GM21737 (cell line): ENCODE results near the gene TUT1.
"Not testable (repeated sequence)": the region's sequence is repeated elsewhere in the genome, so short reads cannot be mapped to it uniquely, and the experiment has no call there.

ENCODE experiments used
- ATAC-seq: cut with Tn5 transposase; IDR thresholded peaks from one replicate; pipeline ENCODE4 v1.9.1; 2021; ENCODE audit warnings: mild to moderate bottlenecking, moderate library complexity; ENCODE audit not compliant: unreplicated experiment

The TUT1 gene, protein sequence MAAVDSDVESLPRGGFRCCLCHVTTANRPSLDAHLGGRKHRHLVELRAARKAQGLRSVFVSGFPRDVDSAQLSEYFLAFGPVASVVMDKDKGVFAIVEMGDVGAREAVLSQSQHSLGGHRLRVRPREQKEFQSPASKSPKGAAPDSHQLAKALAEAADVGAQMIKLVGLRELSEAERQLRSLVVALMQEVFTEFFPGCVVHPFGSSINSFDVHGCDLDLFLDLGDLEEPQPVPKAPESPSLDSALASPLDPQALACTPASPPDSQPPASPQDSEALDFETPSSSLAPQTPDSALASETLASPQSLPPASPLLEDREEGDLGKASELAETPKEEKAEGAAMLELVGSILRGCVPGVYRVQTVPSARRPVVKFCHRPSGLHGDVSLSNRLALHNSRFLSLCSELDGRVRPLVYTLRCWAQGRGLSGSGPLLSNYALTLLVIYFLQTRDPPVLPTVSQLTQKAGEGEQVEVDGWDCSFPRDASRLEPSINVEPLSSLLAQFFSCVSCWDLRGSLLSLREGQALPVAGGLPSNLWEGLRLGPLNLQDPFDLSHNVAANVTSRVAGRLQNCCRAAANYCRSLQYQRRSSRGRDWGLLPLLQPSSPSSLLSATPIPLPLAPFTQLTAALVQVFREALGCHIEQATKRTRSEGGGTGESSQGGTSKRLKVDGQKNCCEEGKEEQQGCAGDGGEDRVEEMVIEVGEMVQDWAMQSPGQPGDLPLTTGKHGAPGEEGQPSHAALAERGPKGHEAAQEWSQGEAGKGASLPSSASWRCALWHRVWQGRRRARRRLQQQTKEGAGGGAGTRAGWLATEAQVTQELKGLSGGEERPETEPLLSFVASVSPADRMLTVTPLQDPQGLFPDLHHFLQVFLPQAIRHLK

DNA sequence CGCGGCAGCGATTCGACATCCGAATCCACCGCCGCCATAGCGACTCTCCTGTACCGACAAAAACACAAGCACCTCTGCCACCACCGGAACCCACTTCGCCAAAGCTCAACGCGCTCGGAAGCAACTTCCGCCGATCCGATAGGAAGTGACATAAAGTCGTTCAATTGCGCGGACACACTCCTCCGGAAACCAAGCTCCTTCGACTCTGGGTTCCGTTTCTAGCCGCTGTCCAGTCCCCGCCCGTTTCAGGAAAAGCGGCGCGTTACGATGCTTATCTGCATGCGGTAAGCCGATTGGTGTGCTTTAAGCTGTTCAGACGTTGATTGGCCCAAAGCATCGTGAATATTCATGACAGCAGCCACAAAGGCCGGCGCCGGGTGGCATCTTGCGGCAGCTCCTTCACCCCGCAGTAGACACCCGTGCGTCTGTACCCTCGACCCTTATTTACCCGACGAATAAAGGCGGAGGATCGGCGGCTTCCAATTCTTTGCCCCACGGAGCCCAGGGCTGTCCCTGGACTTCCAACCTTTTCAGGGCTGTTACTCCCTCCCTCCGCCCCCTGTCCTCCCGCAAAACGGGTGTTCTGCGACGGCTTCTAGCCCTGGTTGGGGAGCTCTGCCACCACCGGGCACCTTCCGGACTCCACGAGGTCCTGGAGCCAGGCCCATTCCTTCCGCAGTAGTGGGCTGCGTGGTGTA, at the start of gene TUT1:
Gene TUT1, minus strand, starts transcription at position 76 of the 698 bp plus-strand sequence. Its CDS starts 38 bp downstream, at position 38.
- ATAC-seq, result peak; percentile 73

DNA sequence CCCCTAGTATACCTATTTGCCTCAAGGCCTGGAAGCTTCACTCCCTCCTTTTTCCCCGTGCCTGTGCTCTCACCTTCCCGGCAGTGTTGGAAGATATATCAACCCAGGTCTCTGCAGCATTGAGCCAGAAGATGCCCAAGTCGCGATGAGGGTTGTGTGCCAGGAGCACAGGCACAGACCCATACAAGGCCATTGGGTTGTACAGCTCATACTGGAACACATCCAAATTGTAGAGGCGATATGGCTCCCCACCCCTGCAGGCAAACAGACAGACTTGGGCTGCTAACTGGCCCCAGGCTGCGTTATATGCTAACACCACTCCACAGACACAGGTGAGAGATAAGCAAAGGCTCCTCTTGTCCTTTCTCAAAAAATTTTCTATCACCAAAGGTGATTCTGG, 41.2 kb upstream of the TUT1 start:
- ATAC-seq, result no peak

DNA sequence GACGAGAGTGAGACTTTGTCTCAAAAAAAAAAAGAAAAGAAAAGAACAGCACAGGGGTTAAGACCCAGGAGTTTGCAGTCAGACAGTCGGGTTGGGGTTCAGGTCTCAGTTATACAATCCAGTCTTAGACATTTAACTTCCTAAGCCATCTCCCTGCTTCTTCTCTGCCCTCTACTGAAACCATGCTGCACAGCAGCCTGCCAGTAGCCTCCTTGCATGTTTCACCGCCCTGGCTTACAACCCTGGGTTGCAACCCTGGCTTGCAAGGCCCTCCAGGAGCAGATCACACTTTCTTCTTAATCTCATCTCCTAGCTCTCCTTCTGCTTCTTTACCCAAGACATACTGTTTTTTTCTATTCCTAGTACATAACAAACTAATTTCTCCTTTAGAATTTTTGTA, 36.4 kb upstream of the TUT1 start:
- no peak for ATAC-seq

GRCh38 chr11:62622476-62623089, 31.3 kb upstream of the TUT1 start:
- no peak for ATAC-seq

GRCh38 chr11:62621567-62622470, 30.5 kb upstream of the TUT1 start, which contains the start of gene B3GAT3:
B3GAT3 (minus strand) TSS chr11:62621986; CDS start chr11:62621947, 39 bp downstream.
- peak; percentile 91 for ATAC-seq

DNA sequence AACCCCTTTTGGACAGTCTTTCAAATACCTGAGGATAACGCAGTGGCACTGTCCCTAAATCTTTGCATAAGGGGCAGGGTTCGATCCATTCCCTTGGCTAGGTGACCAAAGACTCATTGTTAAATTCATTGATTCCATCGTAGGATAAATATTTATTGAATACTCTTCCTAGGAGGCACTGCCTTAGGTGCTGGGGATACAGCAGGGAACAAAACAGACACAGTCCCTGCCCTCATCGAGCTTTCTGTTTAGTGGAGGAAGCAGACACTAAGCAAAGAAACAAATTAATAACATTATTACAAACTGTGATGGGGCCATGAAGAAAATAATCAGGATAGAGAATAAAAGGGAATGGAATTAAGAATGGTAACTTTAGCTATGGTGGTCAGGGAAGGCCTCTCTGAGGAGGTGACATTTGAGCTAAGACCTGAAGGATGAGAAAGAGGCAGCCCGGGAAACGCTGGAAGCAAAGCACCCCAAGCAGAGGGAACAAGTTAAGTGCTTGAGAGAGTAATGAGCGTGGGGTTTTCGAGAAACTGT, 29.8 kb upstream of the TUT1 start:
- ATAC-seq, result no peak

GRCh38 chr11:62616957-62617356, 25.6 kb upstream of the TUT1 start:
- not testable (repeated sequence) for ATAC-seq

DNA sequence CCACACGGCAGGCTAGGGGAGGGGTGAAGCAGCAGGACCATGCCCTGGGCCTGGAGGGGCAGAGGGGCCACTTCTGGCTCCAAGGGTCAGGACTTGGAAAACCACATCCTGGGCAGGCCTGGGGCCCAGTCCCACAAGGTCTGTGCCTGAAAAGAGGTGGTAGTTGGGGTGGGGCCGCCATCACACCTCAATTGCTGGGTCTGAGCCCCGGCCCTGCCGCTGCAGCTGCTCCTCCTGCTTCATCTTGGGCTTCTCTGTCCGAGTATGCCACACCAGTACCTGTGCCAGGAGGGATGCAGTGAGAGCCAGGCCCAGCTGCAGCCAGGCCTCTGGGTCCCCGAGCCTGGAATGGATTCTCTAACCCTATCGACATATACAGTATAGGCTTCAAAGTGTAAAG, 24.2 kb upstream of the TUT1 start:
- ATAC-seq, result no peak

DNA sequence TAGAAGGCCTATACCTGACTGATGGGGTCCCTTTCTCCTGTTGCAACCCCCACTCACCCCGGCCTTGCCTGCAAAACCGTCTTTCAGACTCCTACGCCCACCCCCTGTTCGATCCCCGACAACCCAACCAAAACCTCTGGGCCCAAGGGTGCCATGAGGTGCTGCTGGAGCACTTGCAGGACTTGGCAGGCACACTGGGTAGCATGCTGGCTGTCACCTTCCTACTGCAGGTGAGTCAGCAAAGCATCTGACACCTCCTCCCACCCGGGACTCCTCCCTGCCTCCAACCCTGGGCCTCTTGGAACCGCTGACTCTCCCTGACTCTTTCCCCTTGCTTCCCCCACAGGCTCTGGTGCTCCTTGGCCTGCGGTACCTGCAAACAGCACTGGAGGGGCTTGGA, 23.0 kb upstream of the TUT1 start:
- no peak for ATAC-seq

DNA sequence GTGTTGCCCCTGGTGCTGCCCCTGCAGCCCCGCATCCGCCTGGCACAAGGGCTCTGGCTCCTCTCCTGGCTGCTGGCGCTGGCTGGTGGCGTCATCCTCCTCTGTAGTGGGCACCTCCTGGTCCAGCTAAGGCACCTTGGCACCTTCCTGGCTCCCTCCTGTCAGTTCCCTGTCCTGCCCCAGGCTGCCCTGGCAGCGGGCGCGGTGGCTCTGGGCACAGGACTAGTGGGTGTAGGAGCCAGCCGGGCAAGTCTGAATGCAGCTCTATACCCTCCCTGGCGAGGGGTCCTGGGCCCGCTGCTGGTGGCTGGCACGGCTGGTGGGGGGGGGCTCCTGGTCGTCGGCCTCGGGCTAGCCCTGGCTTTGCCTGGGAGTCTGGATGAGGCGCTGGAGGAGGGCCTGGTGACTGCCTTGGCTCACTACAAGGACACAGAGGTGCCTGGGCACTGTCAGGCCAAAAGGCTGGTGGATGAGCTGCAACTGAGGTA, 22.0 kb upstream of the TUT1 start:
- ATAC-seq, result no peak

DNA sequence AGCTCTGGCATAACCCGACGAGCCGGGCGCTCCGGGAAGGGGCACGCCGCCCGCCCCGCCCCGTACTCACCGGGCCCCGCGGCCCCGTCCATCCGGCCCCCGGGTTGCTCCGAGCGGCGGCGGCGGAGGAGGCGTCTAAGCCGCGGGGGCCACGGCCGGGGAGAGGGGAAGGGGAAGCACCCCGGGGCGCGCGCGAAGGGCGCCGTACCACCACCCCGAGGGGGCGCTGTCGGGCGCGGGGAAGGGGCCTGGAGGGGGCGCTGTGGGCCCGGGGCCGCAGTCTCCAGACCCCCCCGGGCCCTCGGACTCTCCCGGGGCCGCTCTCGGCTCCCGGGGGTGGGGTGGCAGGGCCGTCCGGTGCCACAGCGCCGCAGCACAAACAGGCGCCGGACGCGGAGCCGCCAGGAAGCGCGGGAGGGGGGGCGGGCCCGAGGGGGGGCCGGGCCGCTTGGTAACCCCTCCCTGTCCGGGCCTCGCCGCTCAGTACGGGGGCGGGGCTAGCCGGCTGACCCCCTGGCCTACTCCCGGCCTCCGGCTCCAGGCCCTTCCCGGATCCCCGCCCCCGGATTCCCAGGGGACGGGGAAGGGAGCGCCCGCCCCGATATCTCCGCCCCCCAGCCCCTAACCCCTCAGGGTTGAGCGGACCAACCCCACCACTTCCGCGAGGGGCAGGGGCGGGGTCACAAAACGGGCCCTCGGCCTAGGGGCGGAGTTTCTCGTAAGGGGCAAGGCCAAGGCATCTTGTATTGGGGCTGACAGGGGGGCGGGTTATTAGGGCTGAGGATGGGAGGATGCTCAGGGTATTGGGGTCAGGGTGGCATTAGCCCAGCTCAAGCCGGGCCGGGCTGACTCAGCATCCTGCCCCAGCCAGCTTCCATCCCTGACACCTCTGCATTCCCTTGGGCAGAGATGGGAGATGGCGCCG, 21.3 kb upstream of the TUT1 start, which contains the start of the genes EML3 and ROM1:
Gene EML3, minus strand, starts transcription at position 410 of the 925 bp plus-strand sequence. Its CDS starts 318 bp downstream, at position 92.
Gene ROM1, plus strand, starts transcription at position 892 of the 925 bp plus-strand sequence. Its CDS starts 25 bp downstream, at position 917.
- ATAC-seq, result peak; percentile 53

- ATAC-seq, result peak; percentile 18
Observed at GRCh38 chr11:62611705-62612365, 20.5 kb upstream of the TUT1 start.

- no peak for ATAC-seq
Observed at GRCh38 chr11:62610814-62611704, 19.7 kb upstream of the TUT1 start.

- no peak for ATAC-seq
Observed at GRCh38 chr11:62610403-62610802, 19.1 kb upstream of the TUT1 start.

DNA sequence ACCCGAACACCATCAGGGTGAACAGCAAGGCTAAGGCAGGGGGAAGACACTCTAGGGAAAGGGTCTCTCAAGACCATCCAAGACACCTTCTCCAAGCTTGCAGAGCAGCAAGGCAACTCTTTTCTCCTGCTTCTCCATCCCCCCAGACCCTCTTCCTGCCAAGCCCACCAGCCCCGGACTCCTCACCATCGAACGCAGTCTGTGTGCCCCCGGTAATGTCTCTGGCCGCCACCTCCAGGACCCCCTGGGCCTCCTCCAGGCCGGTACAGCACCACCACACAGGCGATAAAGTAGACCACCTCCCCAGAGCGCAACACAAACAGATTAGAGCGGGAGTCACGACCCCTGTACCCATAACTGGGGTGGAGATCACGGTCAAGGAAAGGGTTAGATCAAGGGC, 17.5 kb upstream of the TUT1 start:
- ATAC-seq, result no peak

DNA sequence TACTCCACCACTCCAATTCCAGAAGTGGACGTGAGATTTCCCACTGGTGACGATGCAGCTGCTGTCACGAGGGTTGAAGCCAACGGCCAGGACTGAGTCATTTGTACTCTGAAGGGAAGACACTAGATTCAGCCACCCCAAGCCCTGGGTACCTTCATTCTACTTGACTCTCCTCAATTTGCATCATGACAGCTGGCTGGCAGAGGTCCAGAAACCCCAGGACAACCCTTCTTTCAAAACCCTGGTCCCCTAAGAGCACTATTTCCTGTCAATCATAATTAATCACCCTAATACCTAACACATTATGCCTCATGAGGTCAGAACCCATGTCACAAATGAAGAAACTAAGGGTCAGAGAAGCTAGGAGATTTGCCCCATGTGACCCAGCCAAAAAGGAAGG, 16.4 kb upstream of the TUT1 start:
- ATAC-seq, result no peak
